ENCODE results near the gene AARSD1. TPM values are rescaled to one million over a fixed set of nuclear protein-coding genes. Genes with fewer than 3 reads are reported as not detected.

Gene AARSD1
- total and polyA plus RNA-seq, 10 donors: 13.1 to 55.6 (median 34.1) TPM

DNA sequence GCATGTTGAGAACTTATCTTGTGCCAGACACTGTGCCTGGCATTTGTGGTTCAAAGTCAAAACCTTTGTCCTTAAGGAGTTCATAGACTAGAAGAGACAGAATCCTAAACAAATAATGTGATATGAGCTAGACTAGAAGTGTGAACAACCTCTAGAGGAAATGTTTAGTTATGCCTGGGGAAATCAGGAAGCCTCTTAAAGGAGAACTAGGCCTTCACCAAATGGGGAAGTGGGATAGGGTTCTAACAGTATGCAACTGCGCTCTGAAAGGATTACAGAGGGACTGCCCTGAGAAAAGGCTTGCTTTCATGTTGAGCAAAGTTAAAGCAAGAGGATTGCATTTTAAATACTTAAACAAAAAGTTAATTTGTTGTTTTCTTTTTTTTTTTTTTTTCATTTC lies 21.0 kb upstream of the AARSD1 start:
- intact Hi-C loops (cut with DNase I; ENCODE audit: low total_unique reads): no loop called here
- H3K27ac ChIP-seq: peak overlapping the region; percentile 57 to 88 (median 74)
- H3K27me3 ChIP-seq (replicated peaks in 1 of 7): no peaks in the 10 kb centered on the region
- H3K4me3 ChIP-seq: peak overlapping the region in 2 of 8 donors; percentile 4 to 49
- DNase-seq: no peak
- H3K9me3 ChIP-seq: no peaks in the 10 kb centered on the region
- WGBS, 5 donors: 0 to 46% (median 0%) methylated on average over 1 of the region's 1 CpG
- peaks cover 17 to 79% (median 58%) of the 10 kb centered on the region in 6 donors for H3K4me1 ChIP-seq
- TF ChIP-seq, protein P1, sequence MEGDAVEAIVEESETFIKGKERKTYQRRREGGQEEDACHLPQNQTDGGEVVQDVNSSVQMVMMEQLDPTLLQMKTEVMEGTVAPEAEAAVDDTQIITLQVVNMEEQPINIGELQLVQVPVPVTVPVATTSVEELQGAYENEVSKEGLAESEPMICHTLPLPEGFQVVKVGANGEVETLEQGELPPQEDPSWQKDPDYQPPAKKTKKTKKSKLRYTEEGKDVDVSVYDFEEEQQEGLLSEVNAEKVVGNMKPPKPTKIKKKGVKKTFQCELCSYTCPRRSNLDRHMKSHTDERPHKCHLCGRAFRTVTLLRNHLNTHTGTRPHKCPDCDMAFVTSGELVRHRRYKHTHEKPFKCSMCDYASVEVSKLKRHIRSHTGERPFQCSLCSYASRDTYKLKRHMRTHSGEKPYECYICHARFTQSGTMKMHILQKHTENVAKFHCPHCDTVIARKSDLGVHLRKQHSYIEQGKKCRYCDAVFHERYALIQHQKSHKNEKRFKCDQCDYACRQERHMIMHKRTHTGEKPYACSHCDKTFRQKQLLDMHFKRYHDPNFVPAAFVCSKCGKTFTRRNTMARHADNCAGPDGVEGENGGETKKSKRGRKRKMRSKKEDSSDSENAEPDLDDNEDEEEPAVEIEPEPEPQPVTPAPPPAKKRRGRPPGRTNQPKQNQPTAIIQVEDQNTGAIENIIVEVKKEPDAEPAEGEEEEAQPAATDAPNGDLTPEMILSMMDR (IDR thresholded peaks at IDR 0.05 in 8 of 11, conservative IDR thresholded peaks at IDR 0.05 in 3 of 11): no peak
- TF ChIP-seq POLR2A (IDR thresholded peaks at IDR 0.05): no peak
- TF ChIP-seq POLR2AphosphoS5 (IDR thresholded peaks at IDR 0.05): peak in 1 of 3 donors; percentile 48
- peaks cover 0 to 71% (median 40%) of the 10 kb centered on the region in 6 donors for H3K36me3 ChIP-seq

DNA sequence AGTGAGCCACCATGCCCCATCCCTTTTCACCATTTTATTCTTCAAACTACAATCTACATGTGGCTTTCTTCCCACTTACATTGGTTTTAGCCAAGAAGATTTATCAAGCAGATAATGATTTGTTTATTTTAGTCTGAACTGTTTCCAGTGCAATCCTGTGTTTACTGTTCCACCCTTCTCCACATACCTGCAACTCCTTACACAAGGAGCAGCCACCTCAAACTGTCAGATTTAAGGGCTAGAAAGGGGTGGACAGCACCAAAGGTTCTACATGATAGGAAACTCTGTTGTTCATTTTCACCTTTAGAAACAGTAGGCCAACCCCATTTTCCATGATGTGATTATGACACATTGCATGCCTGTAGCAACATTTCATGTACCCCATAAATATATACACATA lies 18.0 kb upstream of the AARSD1 start:
- intact Hi-C loops (cut with DNase I; ENCODE audit: low total_unique reads): no loop called here
- H3K9me3 ChIP-seq: no peaks in the 10 kb centered on the region
- TF ChIP-seq, protein P1 (IDR thresholded peaks at IDR 0.05 in 8 of 11, conservative IDR thresholded peaks at IDR 0.05 in 3 of 11): no peak
- H3K4me3 ChIP-seq: peak overlapping the region in 3 of 8 donors; percentile 96 to 99 (median 98)
- H3K4me1 ChIP-seq: peaks cover 22 to 78% (median 66%) of the 10 kb centered on the region in 6 donors
- DNase-seq: no peak
- H3K27ac ChIP-seq: peak overlapping the region in 2 of 8 donors; percentile 23 to 95
- H3K36me3 ChIP-seq: peaks cover 0 to 41% (median 11%) of the 10 kb centered on the region in 6 donors
- H3K27me3 ChIP-seq (replicated peaks in 1 of 7): no peaks in the 10 kb centered on the region

DNA sequence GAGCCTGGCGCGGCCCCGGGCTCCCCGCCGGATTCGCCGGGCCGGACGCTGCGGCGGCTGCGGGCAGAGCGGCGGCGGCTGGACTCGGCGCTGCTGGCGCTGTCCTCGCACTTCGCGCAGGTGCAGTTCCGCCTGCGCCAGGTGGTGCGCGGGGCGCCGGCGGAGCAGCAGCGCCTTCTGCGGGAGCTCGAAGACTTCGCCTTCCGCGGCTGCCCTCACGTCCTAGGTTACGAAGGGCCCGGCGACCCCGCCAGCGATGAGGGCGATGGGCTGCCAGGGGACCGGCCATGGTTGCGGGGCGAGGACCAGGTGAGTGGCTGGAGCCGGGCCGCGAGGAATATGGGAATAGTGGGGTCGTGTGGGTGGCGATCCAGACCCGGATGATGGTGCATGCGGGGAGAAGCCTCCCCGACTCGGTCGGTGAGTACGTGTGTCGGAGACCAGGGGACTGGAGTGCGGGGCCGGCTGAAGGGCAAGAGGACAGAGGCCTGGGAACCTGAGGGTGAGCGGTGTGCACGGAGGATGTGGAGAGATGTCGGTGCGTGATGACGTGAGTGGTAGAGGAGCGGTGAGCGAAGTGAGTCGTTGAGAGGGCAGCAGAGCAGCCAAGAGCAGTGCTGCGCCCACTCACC lies 16.6 kb upstream of the AARSD1 start:
- peak overlapping the region; percentile 76 to 96 (median 91) for H3K27ac ChIP-seq

DNA sequence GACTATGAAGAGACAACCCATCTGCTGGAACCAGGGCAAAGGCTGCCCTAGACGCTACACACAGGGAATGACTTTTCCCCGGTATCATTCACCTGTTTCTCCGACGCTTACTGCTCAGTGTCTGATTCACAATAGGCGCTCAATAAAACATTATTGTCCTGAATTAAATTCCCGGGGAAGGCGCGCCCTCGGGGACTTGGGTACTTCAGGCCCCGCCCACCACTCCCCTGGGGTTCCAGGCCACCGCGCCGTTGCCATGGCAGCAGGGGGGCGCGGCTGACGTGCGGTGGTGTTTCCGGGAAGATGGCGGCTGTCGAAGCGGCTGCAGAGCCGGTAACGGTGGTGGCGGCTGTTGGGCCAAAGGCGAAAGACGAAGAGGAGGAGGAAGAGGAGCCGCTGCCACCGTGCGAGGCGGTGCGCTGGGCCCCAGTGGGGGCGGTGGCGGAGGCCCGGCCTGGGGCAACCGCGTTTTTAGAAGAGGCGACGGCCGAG lies 16.1 kb upstream of the AARSD1 start, which contains the start of gene RUNDC1:
Gene RUNDC1 (plus strand): TSS at position 292 of the 492 bp plus-strand sequence. CDS start 12 bp downstream, at position 304.
- TF ChIP-seq, protein P1 (IDR thresholded peaks at IDR 0.05 in 8 of 11, conservative IDR thresholded peaks at IDR 0.05 in 3 of 11): no peak
- TF ChIP-seq POLR2AphosphoS5 (IDR thresholded peaks at IDR 0.05) (peak; percentile 91 to 94 (median 92)), POLR2A (IDR thresholded peaks at IDR 0.05) (peak in 2 of 3 donors; percentile 27 to 40)
- H3K4me3 ChIP-seq: peak within 1 kb of the TSS; percentile 81 to 100 (median 97)
- H3K36me3 ChIP-seq: peaks cover 0 to 24% (median 0%) of the 10 kb centered on the region in 6 donors
- intact Hi-C loops (cut with DNase I; ENCODE audit: low total_unique reads): no loop called here
- no peaks in the 10 kb centered on the region for H3K27me3 ChIP-seq (replicated peaks in 1 of 7)
- H3K9me3 ChIP-seq: no peaks in the 10 kb centered on the region
- H3K27ac ChIP-seq: peak within 1 kb of the TSS; percentile 76 to 96 (median 91)
- WGBS, 5 donors: 0 to 1% (median 0%) methylated on average over 15 to 39 of the region's 39 CpGs
- peak; percentile 98 for DNase-seq
- H3K4me1 ChIP-seq: peaks cover 22 to 59% (median 48%) of the 10 kb centered on the region in 6 donors

More for the DNA sequence above, 16.6 kb upstream of the AARSD1 start:
- Histone ChIP-seq H3K36me3 (peaks cover 0 to 27% (median 0%) of the 10 kb centered on the region in 6 donors), H3K4me3 (peak overlapping the region; percentile 81 to 100 (median 97)), H3K9me3 (no peaks in the 10 kb centered on the region), H3K4me1 (peaks cover 22 to 65% (median 52%) of the 10 kb centered on the region in 6 donors), H3K27me3 (replicated peaks in 1 of 7) (no peaks in the 10 kb centered on the region)
- 1% methylated on average over 38 to 67 of the region's 67 CpGs for WGBS, 5 donors
- peak; percentile 6 to 61 (median 41) for TF ChIP-seq POLR2AphosphoS5 (IDR thresholded peaks at IDR 0.05)
- TF ChIP-seq POLR2A (IDR thresholded peaks at IDR 0.05): no peak
- TF ChIP-seq, protein P1 (IDR thresholded peaks at IDR 0.05 in 8 of 11, conservative IDR thresholded peaks at IDR 0.05 in 3 of 11): peak in 6 of 11 experiments; percentile 14 to 40 (median 26)
- DNase-seq: peak; percentile 91
- intact Hi-C loops (cut with DNase I; ENCODE audit: low total_unique reads): no loop called here
